ENCODE data around the gene REX1BD. TPM values are rescaled to one million over a fixed set of nuclear protein-coding genes. Genes with fewer than 3 reads are reported as not detected.
A peak's percentile ranks its signal among the peaks of the same experiment; 100 is the strongest.

Gene REX1BD
- total and polyA plus RNA-seq, 2 of the 4 experiments (the other 2 are of a cell fraction), result 14.2 to 44.6 TPM

DNA sequence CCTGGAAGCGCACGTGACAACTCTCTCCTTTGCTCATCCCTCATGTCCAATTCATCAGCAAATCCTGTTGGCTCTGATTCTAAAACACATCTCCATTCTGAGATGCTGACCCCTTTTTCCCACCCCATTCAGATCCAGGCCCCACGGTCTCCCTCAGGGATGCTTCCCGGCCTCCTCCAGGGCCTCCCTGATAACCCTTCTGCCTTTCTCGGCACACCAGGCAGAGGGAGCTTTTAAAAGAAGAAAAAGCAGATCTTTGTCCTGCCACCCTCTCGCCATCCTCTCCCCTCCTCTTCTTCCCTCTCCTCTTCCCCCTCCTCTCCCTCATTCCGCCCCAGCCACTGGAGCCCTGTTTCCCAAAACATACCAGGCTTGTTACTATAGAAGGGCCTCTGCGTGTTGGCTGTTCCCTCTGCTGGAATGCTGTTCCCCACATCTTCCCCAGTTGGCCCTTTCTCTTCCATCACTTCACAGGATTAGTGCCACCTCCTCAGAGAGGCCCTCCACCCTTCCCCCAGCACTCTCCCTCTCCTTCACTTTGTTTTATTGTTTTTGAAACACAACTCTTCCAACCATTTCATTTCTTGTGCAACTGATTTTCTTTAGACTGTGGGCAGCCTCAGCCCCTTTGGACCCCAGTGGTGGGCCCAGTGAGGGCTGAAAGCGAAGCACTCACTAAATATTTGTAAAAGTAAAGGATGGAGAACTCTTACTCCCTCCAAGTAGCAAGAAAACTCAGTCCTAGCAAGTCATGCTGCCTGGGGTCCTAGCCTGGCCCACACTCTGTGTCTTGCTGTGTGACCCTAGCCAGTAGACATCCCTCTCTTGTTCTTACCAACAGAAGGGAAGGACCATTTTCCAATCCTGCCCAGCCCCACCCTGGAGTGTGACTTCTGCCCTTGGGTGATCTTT lies 20.5 kb downstream of the REX1BD start:
- Histone ChIP-seq H3K4me3 (ENCODE audit: insufficient read depth, low read depth, low read length) (no peak overlapping the region), H4K20me1 (ENCODE audit: insufficient read depth, low read length) (peaks cover 4% of the 10 kb centered on the region; the same call in 1 of the 2 replicates), H3K9me3 (ENCODE audit: control insufficient read depth, insufficient read depth, low read length) (no peaks in the 10 kb centered on the region), H3K27me3 (ENCODE audit: control insufficient read depth, insufficient read depth, low read length) (peaks cover 88% of the 10 kb centered on the region), H3K18ac (ENCODE audit: low read depth, low read length) (no peak overlapping the region), H2AFZ (replicated peaks; ENCODE audit: low read length, poor library complexity) (no peak overlapping the region), H2BK120ac (ENCODE audit: low read depth, low read length) (no peak overlapping the region), H4K8ac (ENCODE audit: low read depth in 2 of 2, low read length in 2 of 2) (no peak overlapping the region), H2BK5ac (ENCODE audit: low read depth, low read length, poor library complexity, severe bottlenecking) (no peak overlapping the region), H3K23ac (ENCODE audit: low read depth, low read length) (no peak overlapping the region), H3K14ac (replicated peaks; ENCODE audit: low read depth, low read length) (no peak overlapping the region), H2AK9ac (replicated peaks; ENCODE audit: low read depth, low read length, poor library complexity) (peak overlapping the region; percentile 9), H3K56ac (ENCODE audit: extremely low read depth, insufficient read depth, low read length) (no peak overlapping the region), H3K27ac (ENCODE audit: insufficient read depth, low read length) (no peak overlapping the region), H3K4ac (ENCODE audit: low read depth, low read length) (no peak overlapping the region), H2BK15ac (ENCODE audit: low read depth, low read length) (no peak overlapping the region), H3K36me3 (ENCODE audit: control insufficient read depth, insufficient read depth, low read length) (no peaks in the 10 kb centered on the region), H2BK20ac (ENCODE audit: low read depth, low read length) (no peak overlapping the region), H3K9me1 (ENCODE audit: insufficient read depth, low read length) (no peaks in the 10 kb centered on the region), H3K9ac (ENCODE audit: low read depth, low read length) (no peak overlapping the region), H2AK5ac (ENCODE audit: low read depth, low read length) (no peak overlapping the region), H3K4me2 (ENCODE audit: low read depth, low read length) (no peak overlapping the region), H4K5ac (ENCODE audit: low read depth, low read length) (no peak overlapping the region), H4K91ac (ENCODE audit: insufficient read depth, low read depth, low read length) (no peak overlapping the region), H3K4me1 (ENCODE audit: control insufficient read depth, insufficient read depth, low read length) (peaks cover 11% of the 10 kb centered on the region; the same call in 1 of the 2 replicates), H3K79me1 (ENCODE audit: low read depth in 1 of 2, low read length in 2 of 2) (no peaks in the 10 kb centered on the region)
- TF ChIP-seq, protein P1, sequence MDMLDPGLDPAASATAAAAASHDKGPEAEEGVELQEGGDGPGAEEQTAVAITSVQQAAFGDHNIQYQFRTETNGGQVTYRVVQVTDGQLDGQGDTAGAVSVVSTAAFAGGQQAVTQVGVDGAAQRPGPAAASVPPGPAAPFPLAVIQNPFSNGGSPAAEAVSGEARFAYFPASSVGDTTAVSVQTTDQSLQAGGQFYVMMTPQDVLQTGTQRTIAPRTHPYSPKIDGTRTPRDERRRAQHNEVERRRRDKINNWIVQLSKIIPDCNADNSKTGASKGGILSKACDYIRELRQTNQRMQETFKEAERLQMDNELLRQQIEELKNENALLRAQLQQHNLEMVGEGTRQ (IDR thresholded peaks at IDR 0.05; ENCODE audit: low read depth, low read length), result no peak
- TF ChIP-seq CHD1 (IDR thresholded peaks at IDR 0.05; ENCODE audit: low read depth, low read length) (no peak), SMC3 (IDR thresholded peaks at IDR 0.05; ENCODE audit: low read depth, low read length) (no peak), POLR2A (IDR thresholded peaks at IDR 0.05; ENCODE audit: low read depth, low read length) (no peak), NFE2L2 (IDR thresholded peaks at IDR 0.05; ENCODE audit: low read depth, low read length) (no peak), RAD21 (IDR thresholded peaks at IDR 0.05; ENCODE audit: low read length) (no peak), MXI1 (IDR thresholded peaks at IDR 0.05; ENCODE audit: borderline replicate concordance, low read depth, low read length) (no peak), RCOR1 (IDR thresholded peaks at IDR 0.05; ENCODE audit: insufficient replicate concordance, low read length) (no peak), MAZ (IDR thresholded peaks at IDR 0.05; ENCODE audit: borderline replicate concordance, low read depth, low read length) (no peak), BHLHE40 (IDR thresholded peaks at IDR 0.05; ENCODE audit: low read depth, low read length) (no peak), RFX5 (IDR thresholded peaks at IDR 0.05; ENCODE audit: low read depth, low read length) (no peak), FOS (IDR thresholded peaks at IDR 0.05; ENCODE audit: low read depth, low read length) (no peak), MAFK (IDR thresholded peaks at IDR 0.05; ENCODE audit: low read depth, low read length) (no peak)
- TF ChIP-seq, protein P2, sequence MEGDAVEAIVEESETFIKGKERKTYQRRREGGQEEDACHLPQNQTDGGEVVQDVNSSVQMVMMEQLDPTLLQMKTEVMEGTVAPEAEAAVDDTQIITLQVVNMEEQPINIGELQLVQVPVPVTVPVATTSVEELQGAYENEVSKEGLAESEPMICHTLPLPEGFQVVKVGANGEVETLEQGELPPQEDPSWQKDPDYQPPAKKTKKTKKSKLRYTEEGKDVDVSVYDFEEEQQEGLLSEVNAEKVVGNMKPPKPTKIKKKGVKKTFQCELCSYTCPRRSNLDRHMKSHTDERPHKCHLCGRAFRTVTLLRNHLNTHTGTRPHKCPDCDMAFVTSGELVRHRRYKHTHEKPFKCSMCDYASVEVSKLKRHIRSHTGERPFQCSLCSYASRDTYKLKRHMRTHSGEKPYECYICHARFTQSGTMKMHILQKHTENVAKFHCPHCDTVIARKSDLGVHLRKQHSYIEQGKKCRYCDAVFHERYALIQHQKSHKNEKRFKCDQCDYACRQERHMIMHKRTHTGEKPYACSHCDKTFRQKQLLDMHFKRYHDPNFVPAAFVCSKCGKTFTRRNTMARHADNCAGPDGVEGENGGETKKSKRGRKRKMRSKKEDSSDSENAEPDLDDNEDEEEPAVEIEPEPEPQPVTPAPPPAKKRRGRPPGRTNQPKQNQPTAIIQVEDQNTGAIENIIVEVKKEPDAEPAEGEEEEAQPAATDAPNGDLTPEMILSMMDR (conservative IDR thresholded peaks at IDR 0.05; ENCODE audit: low read depth, low read length), result no peak
- ATAC-seq (ENCODE audit: low read depth) (no peak), DNase-seq (no peak)
- no TSS peak for BruUV-seq (replicated peaks)
- 49% methylated on average over 2 of the region's 9 CpGs; no CpG with 5 or more reads in 1 of the 2 experiments for WGBS, 2 experiments (ENCODE audit: extremely low coverage in 2 of 2, insufficient read length in 1 of 2)
- CTCF ChIA-PET, result no interaction called here
- intact Hi-C loops (cut with micrococcal nuclease), result no loop called here
- dilution Hi-C loops (cut with HindIII; ENCODE audit: low sequenced_read_pairs, unreplicated experiment), result no loop called here
- in situ Hi-C loops (cut with MboI; ENCODE audit: low sequenced_read_pairs), result no loop called here
- POLR2A ChIA-PET (ENCODE audit: unreplicated experiment), result no interaction called here

Data from IMR-90 (cell line).